HG03432 (cell line): Measurements from ENCODE around the gene MAPK4.
"Not testable (repeated sequence)": the region's sequence is repeated elsewhere in the genome, so short reads cannot be mapped to it uniquely, and the experiment has no call there.

ENCODE experiments used
- ATAC-seq: cut with Tn5 transposase; IDR thresholded peaks from one replicate; pipeline ENCODE4 v1.9.1; 2021; ENCODE audit warnings: mild to moderate bottlenecking, moderate library complexity; ENCODE audit not compliant: unreplicated experiment

The MAPK4 gene

DNA sequence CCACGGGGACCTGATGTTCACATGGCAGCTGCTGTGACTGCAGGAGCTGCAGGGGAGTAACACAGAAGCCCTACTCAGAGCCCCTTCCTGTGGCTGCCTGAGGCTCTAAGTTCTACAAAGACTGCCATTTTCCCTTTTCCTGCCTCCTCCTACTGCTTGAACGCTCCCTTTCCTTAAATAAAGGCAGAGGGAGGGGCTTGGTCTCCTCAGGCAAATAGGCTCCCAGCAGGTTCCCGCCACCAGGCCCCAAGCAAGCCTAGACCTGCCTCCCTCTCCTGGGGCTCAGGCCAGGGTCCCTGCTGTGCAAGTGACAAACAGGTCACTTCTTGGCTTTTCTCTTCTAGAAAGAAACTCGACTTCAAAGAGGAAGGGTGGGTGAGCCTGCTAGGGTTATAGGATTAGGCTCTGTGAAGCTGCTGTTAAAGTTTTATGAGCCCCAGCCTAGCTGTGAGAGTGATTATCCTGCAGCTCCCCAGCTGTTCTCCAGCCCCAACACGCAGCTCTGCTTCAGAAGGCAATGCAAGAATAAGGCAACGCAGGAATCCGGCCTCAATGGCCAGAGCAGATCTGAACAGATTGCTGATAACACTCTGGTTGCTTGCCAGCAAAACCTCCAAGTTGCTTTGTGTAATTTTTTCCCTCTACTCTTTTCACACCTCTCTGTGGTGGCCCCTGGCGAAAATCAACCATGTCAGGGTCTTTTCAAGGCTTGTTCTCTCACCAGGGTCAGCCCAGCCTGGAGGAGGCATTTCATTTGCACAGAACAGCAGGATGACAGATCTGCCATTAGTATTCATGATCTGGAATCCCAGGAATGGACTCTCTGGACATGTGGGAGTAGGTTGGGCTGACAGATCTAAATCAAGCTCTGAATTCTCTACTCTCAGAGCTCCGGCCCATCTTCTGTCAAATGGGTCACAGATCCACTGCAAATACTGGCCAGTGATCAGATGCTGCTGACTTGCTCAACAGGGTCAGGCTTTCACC lies 188.6 kb downstream of the MAPK4 start:
- ATAC-seq: no peak

- no peak for ATAC-seq
Observed at GRCh38 chr18:50749421-50749820, 189.5 kb downstream of the MAPK4 start.

GRCh38 chr18:50749945-50750344 lies 190.1 kb downstream of the MAPK4 start:
- no peak for ATAC-seq

DNA sequence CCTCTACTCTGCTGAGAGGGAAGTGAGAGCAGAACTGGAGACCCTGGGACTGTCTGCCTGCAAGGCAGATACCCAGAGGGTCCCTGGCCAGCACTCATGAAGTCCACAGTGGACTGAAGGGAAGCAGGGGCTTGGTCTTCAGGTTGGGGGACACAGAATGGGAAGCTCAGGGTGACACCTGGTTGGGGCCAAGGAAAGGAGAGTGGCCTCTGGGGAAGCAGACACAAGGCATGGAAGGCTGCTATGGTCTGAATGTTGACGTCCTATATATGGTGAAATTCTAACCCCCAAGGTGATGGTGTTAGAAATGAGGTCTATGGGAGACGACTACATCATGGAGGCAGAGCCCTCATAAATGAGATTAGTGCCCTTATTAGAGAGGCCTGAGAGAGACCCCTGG lies 190.7 kb downstream of the MAPK4 start:
- no peak for ATAC-seq

GRCh38 chr18:50751490-50751889 lies 191.6 kb downstream of the MAPK4 start:
- no peak for ATAC-seq

GRCh38 chr18:50751947-50752346 lies 192.1 kb downstream of the MAPK4 start:
- no peak for ATAC-seq

DNA sequence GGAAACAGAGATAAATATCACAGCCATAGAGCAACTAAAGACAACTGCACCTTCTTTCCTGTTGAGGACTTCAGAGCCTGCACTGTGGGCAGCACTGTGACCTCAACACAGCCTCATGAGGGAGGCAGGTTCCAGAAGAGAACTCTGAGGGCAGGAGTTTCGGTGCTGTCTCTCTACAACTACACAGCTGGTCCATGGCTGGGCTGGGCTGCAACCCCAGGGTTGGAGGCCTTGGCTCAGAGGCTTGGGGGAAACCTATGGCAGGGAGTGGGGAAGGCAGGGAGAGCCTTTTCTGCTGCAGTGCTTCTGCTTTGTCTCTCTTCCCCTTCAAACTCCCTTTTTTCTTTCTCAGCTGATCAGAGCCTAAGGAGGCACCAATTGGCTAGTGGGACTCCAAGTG lies 193.4 kb downstream of the MAPK4 start:
- no peak for ATAC-seq

GRCh38 chr18:50754297-50754696 lies 194.4 kb downstream of the MAPK4 start:
- no peak for ATAC-seq

DNA sequence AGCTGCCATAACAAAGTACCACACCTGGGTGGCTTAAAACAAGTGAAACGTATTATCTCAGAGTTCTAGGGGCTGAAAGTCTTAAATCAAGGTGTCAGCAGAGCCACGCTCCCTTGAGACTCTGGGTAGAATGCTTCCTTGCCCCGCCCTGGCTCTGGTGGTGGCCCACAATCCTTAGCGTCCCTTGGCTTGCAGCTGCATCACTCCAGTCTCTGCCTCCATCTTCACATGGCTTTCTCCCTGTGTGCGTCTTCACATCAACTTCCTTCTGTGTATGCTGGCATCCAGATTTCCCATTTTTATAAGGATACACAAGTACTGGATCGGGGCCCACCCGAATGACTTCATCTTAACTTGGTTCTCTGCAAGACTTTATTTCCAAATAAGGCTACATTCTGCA lies 197.5 kb downstream of the MAPK4 start:
- no peak for ATAC-seq

GRCh38 chr18:50769463-50769862 lies 209.6 kb downstream of the MAPK4 start:
- no peak for ATAC-seq

DNA sequence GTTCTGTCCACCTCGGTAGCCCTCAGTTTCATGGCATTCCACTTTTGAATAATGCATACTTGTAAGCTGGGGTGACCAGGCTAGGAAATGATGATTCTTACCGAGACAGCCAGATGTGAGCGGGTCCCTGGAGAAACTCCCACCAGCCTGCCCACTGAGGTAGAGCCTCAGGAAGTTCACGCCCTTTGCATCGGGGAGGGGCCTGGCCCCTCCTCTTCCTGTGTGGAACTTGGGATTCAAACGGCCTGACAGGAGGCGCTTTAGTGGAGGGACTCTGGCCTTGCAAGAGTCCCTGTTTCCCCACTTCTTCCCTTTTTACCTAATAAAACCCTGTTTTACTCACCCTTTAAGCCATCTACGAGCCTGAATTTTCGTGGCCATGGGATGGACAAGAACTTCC lies 215.3 kb downstream of the MAPK4 start:
- ATAC-seq: no peak

- ATAC-seq: no peak
Observed at GRCh38 chr18:50775726-50776125, 215.8 kb downstream of the MAPK4 start.

DNA sequence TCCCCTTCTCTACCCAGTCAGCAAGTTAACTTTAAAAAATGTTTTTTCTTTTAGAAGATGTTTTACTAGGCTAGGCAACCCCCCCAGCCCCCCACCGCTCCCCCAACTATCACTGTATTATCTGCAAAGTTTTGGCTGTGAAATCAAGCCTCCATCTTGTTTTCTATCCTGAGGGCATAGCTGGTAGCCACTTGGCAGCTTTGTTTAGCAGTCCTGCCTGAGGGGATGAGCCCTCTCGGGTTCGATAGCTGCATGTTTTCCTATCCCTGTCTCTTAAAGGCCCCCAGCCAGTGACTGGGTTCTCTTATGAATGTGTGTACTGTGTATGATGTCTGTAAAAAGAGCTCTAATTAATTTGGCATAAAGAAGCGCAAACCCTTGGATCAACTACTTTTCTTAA lies 216.5 kb downstream of the MAPK4 start:
- ATAC-seq: no peak

DNA sequence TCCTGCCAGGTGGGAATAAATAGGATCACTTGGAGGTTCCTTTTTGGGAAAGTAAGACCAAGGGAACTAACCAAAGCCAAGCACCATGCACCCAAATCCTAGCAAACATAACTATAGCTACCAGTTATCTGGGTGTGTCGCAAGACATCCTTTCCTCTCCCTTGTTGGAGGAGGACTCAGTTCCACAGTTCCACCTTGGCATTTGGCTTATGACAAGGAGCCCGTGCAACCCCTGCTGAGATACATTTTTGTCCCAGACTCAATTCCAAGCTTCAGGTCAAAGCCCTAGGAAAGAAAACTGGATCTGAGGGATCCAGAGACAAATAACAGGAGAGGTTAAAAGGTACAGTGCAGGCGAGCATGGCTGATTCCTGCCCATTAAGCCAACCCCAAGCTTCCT lies 219.1 kb downstream of the MAPK4 start:
- ATAC-seq: not testable (repeated sequence)
